PFSK-1 (cell line): ENCODE measurements around the gene TMC4.

ENCODE experiments used
- FOXP2 ChIP-seq: optimal IDR thresholded peaks from 2 replicates; pipeline ENCODE3; 2011; ENCODE audit warnings: borderline replicate concordance, control low read depth, inconsistent platforms; ENCODE audit not compliant: insufficient read depth; ENCODE audit errors: extremely low read length, extremely low read depth
- POLR2AphosphoS5 ChIP-seq: IDR thresholded peaks from 2 replicates; pipeline ENCODE4 v1.6.1; 2012; ENCODE audit warnings: low read depth, mild to moderate bottlenecking, control low read depth, low read length, moderate library complexity
- SIN3A ChIP-seq: IDR thresholded peaks from 2 replicates; pipeline ENCODE4 v1.6.1; 2012; ENCODE audit warnings: mild to moderate bottlenecking, low read length, moderate library complexity, borderline replicate concordance; ENCODE audit not compliant: insufficient read depth
- TAF1 ChIP-seq: IDR thresholded peaks from 2 replicates; pipeline ENCODE4 v1.6.1; 2012; ENCODE audit warnings: low read length, control low read depth, borderline replicate concordance; ENCODE audit not compliant: insufficient read depth
- TF ChIP-seq, protein P1 (sequence below), 2 experiments: IDR thresholded peaks; 2 replicates each; pipeline versions ENCODE4 v1.6.1 to v1.8.0; 2011 to 2012; ENCODE audit warnings: low read depth in 2 of 2, low read length in 2 of 2, control low read depth in 1 of 2, inconsistent platforms in 1 of 2, mild to moderate bottlenecking in 1 of 2, moderate library complexity in 1 of 2; ENCODE audit not compliant: insufficient read depth in 1 of 2

TMC4 gene

GRCh38 chr19:54201980-54202379 is 29.0 kb upstream of the TMC4 start:
- TF ChIP-seq, protein P1, sequence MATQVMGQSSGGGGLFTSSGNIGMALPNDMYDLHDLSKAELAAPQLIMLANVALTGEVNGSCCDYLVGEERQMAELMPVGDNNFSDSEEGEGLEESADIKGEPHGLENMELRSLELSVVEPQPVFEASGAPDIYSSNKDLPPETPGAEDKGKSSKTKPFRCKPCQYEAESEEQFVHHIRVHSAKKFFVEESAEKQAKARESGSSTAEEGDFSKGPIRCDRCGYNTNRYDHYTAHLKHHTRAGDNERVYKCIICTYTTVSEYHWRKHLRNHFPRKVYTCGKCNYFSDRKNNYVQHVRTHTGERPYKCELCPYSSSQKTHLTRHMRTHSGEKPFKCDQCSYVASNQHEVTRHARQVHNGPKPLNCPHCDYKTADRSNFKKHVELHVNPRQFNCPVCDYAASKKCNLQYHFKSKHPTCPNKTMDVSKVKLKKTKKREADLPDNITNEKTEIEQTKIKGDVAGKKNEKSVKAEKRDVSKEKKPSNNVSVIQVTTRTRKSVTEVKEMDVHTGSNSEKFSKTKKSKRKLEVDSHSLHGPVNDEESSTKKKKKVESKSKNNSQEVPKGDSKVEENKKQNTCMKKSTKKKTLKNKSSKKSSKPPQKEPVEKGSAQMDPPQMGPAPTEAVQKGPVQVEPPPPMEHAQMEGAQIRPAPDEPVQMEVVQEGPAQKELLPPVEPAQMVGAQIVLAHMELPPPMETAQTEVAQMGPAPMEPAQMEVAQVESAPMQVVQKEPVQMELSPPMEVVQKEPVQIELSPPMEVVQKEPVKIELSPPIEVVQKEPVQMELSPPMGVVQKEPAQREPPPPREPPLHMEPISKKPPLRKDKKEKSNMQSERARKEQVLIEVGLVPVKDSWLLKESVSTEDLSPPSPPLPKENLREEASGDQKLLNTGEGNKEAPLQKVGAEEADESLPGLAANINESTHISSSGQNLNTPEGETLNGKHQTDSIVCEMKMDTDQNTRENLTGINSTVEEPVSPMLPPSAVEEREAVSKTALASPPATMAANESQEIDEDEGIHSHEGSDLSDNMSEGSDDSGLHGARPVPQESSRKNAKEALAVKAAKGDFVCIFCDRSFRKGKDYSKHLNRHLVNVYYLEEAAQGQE (IDR thresholded peaks at IDR 0.05; ENCODE audit: insufficient read depth in 1 of 2, low read depth in 2 of 2, low read length in 2 of 2), result no peak
- TF ChIP-seq SIN3A, result no peak
- no peak for TF ChIP-seq FOXP2
- no peak for TF ChIP-seq POLR2AphosphoS5
- TF ChIP-seq TAF1, result no peak

DNA sequence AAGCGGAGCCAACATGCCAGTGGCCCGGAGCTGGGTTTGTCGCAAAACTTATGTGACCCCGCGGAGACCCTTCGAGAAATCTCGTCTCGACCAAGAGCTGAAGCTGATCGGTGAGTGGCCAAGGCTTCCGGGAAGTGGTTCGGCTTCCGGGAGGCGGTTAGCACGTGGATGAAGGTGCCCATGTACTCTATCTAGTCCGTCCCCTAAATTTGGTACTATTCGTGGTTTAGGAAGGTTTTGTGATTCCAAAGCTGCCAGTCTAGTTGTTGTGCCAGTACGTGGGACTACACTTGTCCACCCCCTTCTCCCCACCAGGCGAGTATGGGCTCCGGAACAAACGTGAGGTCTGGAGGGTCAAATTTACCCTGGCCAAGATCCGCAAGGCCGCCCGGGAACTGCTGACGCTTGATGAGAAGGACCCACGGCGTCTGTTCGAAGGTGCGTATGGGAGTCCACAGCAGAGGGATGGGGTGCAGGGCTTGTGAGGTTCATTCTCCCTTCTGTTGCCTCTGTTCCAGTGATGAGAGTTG is 28.3 kb upstream of the TMC4 start:
- TF ChIP-seq, protein P1 (IDR thresholded peaks at IDR 0.05; ENCODE audit: insufficient read depth in 1 of 2, low read depth in 2 of 2, low read length in 2 of 2), result no peak
- no peak for TF ChIP-seq TAF1
- TF ChIP-seq SIN3A, result no peak
- TF ChIP-seq FOXP2, result no peak
- no peak; the same call in 1 of the 2 replicates for TF ChIP-seq POLR2AphosphoS5

GRCh38 chr19:54199401-54199800 is 26.4 kb upstream of the TMC4 start:
- TF ChIP-seq TAF1 (no peak), SIN3A (no peak), FOXP2 (no peak), POLR2AphosphoS5 (no peak)
- TF ChIP-seq, protein P1 (IDR thresholded peaks at IDR 0.05; ENCODE audit: insufficient read depth in 1 of 2, low read depth in 2 of 2, low read length in 2 of 2), result no peak

DNA sequence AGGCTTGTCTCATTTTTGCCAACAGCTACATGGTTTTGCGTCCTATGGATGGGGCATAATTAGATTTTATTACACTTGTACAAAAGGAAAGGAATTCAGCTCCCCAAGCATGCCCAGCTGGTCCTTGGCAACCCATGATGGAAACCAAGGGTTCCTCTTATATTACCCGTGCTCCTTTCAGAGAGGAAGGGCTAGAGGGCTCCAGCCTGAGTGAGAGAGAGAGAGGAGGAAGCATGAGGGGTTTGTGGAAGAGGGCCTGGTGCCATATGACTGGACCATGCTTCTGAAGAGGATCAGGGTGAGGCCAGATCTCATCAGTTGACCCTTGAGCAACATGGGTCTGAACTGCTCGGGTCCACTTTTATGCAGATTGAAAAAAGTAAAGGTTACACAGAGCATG is 24.2 kb upstream of the TMC4 start:
- TF ChIP-seq POLR2AphosphoS5 (no peak), SIN3A (no peak), TAF1 (no peak), FOXP2 (no peak)
- TF ChIP-seq, protein P1 (IDR thresholded peaks at IDR 0.05; ENCODE audit: insufficient read depth in 1 of 2, low read depth in 2 of 2, low read length in 2 of 2), result no peak

DNA sequence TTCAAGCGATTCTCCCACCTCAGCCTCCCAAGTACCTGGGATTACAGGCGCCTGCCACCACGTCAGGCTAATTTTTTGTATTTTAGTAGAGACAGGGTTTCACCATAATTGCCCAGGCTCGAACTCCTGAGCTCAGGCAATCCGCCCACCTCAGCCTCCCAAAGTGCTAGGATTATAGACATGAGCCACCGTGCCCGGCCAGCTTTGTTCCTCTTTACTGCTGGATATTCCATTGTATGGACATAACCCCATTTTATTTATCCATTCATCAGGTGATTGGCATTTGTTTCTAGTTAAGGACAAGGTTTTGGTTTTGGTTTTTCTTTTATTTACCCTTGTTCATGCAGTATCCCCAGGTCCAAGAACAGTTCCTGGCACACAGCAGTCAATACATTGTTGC is 23.6 kb upstream of the TMC4 start:
- TF ChIP-seq TAF1 (no peak), SIN3A (no peak), FOXP2 (no peak), POLR2AphosphoS5 (no peak)
- TF ChIP-seq, protein P1 (IDR thresholded peaks at IDR 0.05; ENCODE audit: insufficient read depth in 1 of 2, low read depth in 2 of 2, low read length in 2 of 2), result no peak
